ENCODE data around the gene MYO9B.
A peak's percentile ranks its signal among the peaks of the same experiment; 100 is the strongest.
"Not testable (repeated sequence)": the region's sequence is repeated elsewhere in the genome, so short reads cannot be mapped to it uniquely, and the experiment has no call there.

MYO9B gene

DNA sequence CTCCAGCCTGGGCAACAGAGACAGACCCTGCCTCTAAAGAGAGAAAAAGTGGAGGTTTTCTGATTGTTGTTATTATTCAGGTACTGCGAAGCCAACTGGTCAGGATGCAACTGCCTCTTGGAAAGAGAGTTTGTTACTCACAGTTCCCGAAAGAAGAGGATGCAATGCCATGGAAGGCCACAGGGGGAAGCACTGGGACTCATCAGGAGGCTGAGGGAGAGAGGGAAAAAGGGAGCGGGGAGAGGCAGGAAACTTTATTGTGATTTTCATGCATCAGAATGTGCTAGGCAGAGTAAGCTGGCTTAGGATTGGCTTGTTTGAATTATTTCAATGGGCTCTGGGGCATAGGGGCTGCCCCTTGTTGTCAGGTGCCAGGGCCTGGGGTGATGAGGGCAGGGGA lies 27.6 kb downstream of the MYO9B start:
- Histone ChIP-seq H3K27ac (ENCODE audit: low read depth, low read length, poor library complexity, severe bottlenecking) (peak overlapping the region; percentile 83), H3K9ac (ENCODE audit: low read length) (no peak overlapping the region), H3K4me2 (ENCODE audit: low read length) (no peak overlapping the region), H4K20me1 (ENCODE audit: insufficient read depth, low read length) (no peaks in the 10 kb centered on the region), H2AFZ (ENCODE audit: low read length) (no peak overlapping the region), H3K27me3 (ENCODE audit: insufficient read depth, low read length) (no peaks in the 10 kb centered on the region), H3K9me2 (ENCODE audit: low read depth, low read length) (no peaks in the 10 kb centered on the region), H3K79me2 (ENCODE audit: insufficient read depth, low read length) (no peaks in the 10 kb centered on the region), H3K9me3 (ENCODE audit: low read length) (no peaks in the 10 kb centered on the region), H3K4me3 (ENCODE audit: low read depth, low read length, poor library complexity, severe bottlenecking) (no peak overlapping the region), H3F3A (ENCODE audit: insufficient read depth, low read length) (no peaks in the 10 kb centered on the region), H3K4me1 (ENCODE audit: insufficient read depth, low read length, severe bottlenecking) (peaks cover 63% of the 10 kb centered on the region), H3K36me3 (ENCODE audit: insufficient read depth, low read length) (peaks cover 52% of the 10 kb centered on the region)
- TF ChIP-seq EZH2 (IDR thresholded peaks at IDR 0.05; ENCODE audit: borderline replicate concordance, low read length), result no peak
- TF ChIP-seq, protein P1, sequence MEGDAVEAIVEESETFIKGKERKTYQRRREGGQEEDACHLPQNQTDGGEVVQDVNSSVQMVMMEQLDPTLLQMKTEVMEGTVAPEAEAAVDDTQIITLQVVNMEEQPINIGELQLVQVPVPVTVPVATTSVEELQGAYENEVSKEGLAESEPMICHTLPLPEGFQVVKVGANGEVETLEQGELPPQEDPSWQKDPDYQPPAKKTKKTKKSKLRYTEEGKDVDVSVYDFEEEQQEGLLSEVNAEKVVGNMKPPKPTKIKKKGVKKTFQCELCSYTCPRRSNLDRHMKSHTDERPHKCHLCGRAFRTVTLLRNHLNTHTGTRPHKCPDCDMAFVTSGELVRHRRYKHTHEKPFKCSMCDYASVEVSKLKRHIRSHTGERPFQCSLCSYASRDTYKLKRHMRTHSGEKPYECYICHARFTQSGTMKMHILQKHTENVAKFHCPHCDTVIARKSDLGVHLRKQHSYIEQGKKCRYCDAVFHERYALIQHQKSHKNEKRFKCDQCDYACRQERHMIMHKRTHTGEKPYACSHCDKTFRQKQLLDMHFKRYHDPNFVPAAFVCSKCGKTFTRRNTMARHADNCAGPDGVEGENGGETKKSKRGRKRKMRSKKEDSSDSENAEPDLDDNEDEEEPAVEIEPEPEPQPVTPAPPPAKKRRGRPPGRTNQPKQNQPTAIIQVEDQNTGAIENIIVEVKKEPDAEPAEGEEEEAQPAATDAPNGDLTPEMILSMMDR (IDR thresholded peaks at IDR 0.05; ENCODE audit: low read length), result peak; percentile 60

DNA sequence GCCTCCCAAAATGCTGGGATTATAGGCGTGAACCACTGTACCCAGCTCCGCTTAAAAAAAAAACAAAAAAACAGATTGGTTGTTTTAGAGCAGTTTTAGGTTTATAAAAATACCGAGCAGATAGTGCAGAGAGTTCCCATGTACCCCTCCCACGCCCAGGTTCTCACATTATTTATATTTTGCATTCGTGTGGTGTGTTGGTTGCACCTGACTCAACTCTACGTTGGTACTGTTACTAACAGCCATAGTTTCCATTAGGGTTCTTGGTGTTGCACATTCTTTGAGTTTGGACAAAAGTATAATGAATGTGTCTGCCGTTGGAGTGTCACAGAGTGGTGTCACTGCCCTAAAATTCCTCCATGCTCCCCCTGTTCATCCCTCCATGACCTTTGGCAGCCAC lies 29.1 kb downstream of the MYO9B start:
- H3K9me3 ChIP-seq (ENCODE audit: low read length), result no peaks in the 10 kb centered on the region
- no peaks in the 10 kb centered on the region for H3K27me3 ChIP-seq (ENCODE audit: insufficient read depth, low read length)
- no peak overlapping the region for H2AFZ ChIP-seq (ENCODE audit: low read length)
- H3K4me3 ChIP-seq (ENCODE audit: low read depth, low read length, poor library complexity, severe bottlenecking), result no peak overlapping the region
- peak overlapping the region; percentile 5; the same call in 1 of the 2 replicates for H3K9ac ChIP-seq (ENCODE audit: low read length)
- TF ChIP-seq EZH2 (IDR thresholded peaks at IDR 0.05; ENCODE audit: borderline replicate concordance, low read length), result no peak
- TF ChIP-seq, protein P1 (IDR thresholded peaks at IDR 0.05; ENCODE audit: low read length), result no peak
- H4K20me1 ChIP-seq (ENCODE audit: insufficient read depth, low read length), result no peaks in the 10 kb centered on the region
- peaks cover 59% of the 10 kb centered on the region for H3K36me3 ChIP-seq (ENCODE audit: insufficient read depth, low read length)
- H3K4me2 ChIP-seq (ENCODE audit: low read length), result peak overlapping the region; percentile 50; the same call in 1 of the 2 replicates
- no peaks in the 10 kb centered on the region for H3K79me2 ChIP-seq (ENCODE audit: insufficient read depth, low read length)
- no peaks in the 10 kb centered on the region for H3K9me2 ChIP-seq (ENCODE audit: low read depth, low read length)
- peaks cover 73% of the 10 kb centered on the region for H3K4me1 ChIP-seq (ENCODE audit: insufficient read depth, low read length, severe bottlenecking)
- peak overlapping the region; percentile 83 for H3K27ac ChIP-seq (ENCODE audit: low read depth, low read length, poor library complexity, severe bottlenecking)
- no peaks in the 10 kb centered on the region for H3F3A ChIP-seq (ENCODE audit: insufficient read depth, low read length)

DNA sequence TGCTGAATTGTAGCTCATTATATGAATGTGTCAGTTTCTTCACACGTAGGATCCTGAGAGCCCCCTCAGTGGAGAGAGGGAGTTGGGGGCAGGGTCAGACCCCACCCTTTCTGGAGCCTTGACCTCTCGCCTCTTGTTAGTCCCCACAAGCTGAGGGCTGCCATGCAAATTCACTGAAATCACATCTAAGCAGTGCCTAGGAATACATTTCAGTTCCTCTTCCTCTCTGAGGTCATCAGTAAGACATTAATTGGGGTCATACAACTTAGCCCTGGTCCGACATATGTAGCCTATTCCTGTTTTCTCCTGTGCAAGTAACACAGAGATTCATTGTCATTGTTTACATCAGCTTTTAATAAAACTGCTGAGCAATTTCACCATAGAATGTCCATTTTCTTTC lies 30.0 kb downstream of the MYO9B start:
- TF ChIP-seq EZH2 (IDR thresholded peaks at IDR 0.05; ENCODE audit: borderline replicate concordance, low read length), result no peak
- TF ChIP-seq, protein P1 (IDR thresholded peaks at IDR 0.05; ENCODE audit: low read length), result no peak
- Histone ChIP-seq H3K79me2 (ENCODE audit: insufficient read depth, low read length) (no peaks in the 10 kb centered on the region), H3K9me3 (ENCODE audit: low read length) (no peaks in the 10 kb centered on the region), H4K20me1 (ENCODE audit: insufficient read depth, low read length) (no peaks in the 10 kb centered on the region), H3K36me3 (ENCODE audit: insufficient read depth, low read length) (peaks cover 60% of the 10 kb centered on the region), H3K4me1 (ENCODE audit: insufficient read depth, low read length, severe bottlenecking) (peaks cover 82% of the 10 kb centered on the region), H3K27me3 (ENCODE audit: insufficient read depth, low read length) (no peaks in the 10 kb centered on the region), H3K9me2 (ENCODE audit: low read depth, low read length) (no peaks in the 10 kb centered on the region), H3K27ac (ENCODE audit: low read depth, low read length, poor library complexity, severe bottlenecking) (peak overlapping the region; percentile 83), H3K4me2 (ENCODE audit: low read length) (peak overlapping the region; percentile 50; the same call in 1 of the 2 replicates), H3F3A (ENCODE audit: insufficient read depth, low read length) (no peaks in the 10 kb centered on the region), H2AFZ (ENCODE audit: low read length) (no peak overlapping the region), H3K4me3 (ENCODE audit: low read depth, low read length, poor library complexity, severe bottlenecking) (no peak overlapping the region), H3K9ac (ENCODE audit: low read length) (no peak overlapping the region; the same call in 1 of the 2 replicates)

DNA sequence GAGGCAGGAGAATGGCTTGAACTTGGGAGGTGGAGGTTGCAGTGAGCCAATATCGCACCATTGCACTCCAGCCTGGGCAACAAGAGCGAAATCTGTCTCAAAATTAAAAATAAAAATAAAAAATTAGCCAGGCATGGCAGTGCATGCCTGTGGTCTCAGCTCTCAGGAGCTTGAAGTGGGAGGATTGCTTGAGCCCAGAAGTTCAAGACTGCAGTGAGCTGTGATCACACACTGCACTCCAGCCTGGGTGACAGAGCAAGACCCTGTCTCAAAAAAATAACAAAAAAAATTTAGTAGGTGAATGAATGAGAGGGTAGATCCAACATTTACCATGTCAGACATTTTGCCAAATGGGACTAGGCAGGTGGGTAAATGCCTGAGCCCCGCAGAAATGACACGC lies 31.4 kb downstream of the MYO9B start:
- H3K27ac ChIP-seq (ENCODE audit: low read depth, low read length, poor library complexity, severe bottlenecking), result peak overlapping the region; percentile 83
- H2AFZ ChIP-seq (ENCODE audit: low read length); H4K20me1 ChIP-seq (ENCODE audit: insufficient read depth, low read length); H3K9me3 ChIP-seq (ENCODE audit: low read length); H3K27me3 ChIP-seq (ENCODE audit: insufficient read depth, low read length); H3K79me2 ChIP-seq (ENCODE audit: insufficient read depth, low read length); H3K9me2 ChIP-seq (ENCODE audit: low read depth, low read length); H3K4me3 ChIP-seq (ENCODE audit: low read depth, low read length, poor library complexity, severe bottlenecking); H3F3A ChIP-seq (ENCODE audit: insufficient read depth, low read length); H3K9ac ChIP-seq (ENCODE audit: low read length): not testable (repeated sequence)
- H3K4me2 ChIP-seq (ENCODE audit: low read length), result peak overlapping the region; percentile 14; the same call in 1 of the 2 replicates
- peaks cover 76% of the 10 kb centered on the region for H3K4me1 ChIP-seq (ENCODE audit: insufficient read depth, low read length, severe bottlenecking)
- H3K36me3 ChIP-seq (ENCODE audit: insufficient read depth, low read length), result peaks cover 64% of the 10 kb centered on the region
